Kidney (tissue), 14 donors: Measurements from ENCODE around the gene LYPLA2. TPM values are rescaled to one million over a fixed set of nuclear protein-coding genes. Genes with fewer than 3 reads are reported as not detected.

Experiments
- DNase-seq, 5 donors: peaks; one replicate each; pipeline ENCODE4 v3.0.0-alpha.2; 2013 to 2020
- FAIRE-seq: peaks from 2 replicates; lab custom pipeline; 2012; peaks lifted over from hg19 to GRCh38; lab: Jason Lieb, UNC
- H3K27ac ChIP-seq, 2 donors: one replicate each; pipeline ENCODE4 v1.7.0; 2013; ENCODE audit warnings: low read depth in 2 of 2, low read length in 2 of 2, inconsistent platforms in 1 of 2
- H3K27me3 ChIP-seq: one replicate; pipeline ENCODE4 v1.7.1; 2013; ENCODE audit warnings: low read length, inconsistent platforms; ENCODE audit not compliant: control insufficient read depth, insufficient read depth
- H3K36me3 ChIP-seq, 3 donors: one replicate each; pipeline versions ENCODE4 v1.7.0 to v1.7.1; 2013; ENCODE audit warnings: low read length in 3 of 3, control low read depth in 1 of 3, inconsistent platforms in 1 of 3; ENCODE audit not compliant: insufficient read depth in 3 of 3, control insufficient read depth in 2 of 3
- H3K4me1 ChIP-seq, 3 donors: one replicate each; pipeline versions ENCODE4 v1.7.0 to v1.7.1; 2013; ENCODE audit warnings: low read length in 3 of 3, inconsistent platforms in 1 of 3, low read depth in 1 of 3; ENCODE audit not compliant: control insufficient read depth in 2 of 3, insufficient read depth in 2 of 3
- H3K4me3 ChIP-seq, 3 donors: one replicate each; pipeline versions ENCODE4 v1.7.0 to v1.8.1; 2013; ENCODE audit warnings: low read length in 3 of 3, control low read depth in 1 of 3, inconsistent platforms in 1 of 3
- H3K9ac ChIP-seq, 3 donors: one replicate each; pipeline versions ENCODE4 v1.7.0 to v1.7.1; 2013; ENCODE audit warnings: low read length in 3 of 3, control low read depth in 1 of 3, inconsistent platforms in 1 of 3
- H3K9me3 ChIP-seq, 3 donors: one replicate each; pipeline versions ENCODE4 v1.7.0 to v1.7.1; 2013; ENCODE audit warnings: low read length in 3 of 3, control low read depth in 1 of 3, inconsistent platforms in 1 of 3; ENCODE audit not compliant: control insufficient read depth in 2 of 3, insufficient read depth in 1 of 3
- intact Hi-C: fragments of 100-400 bp; cut with DNase I; formaldehyde crosslinking; loops from one replicate; pipeline ENCODE4 v1.11.1; 2022
- polyA plus RNA-seq: library from polyadenylated mRNA; stranded (reverse); fragments of 350-450 nt; fragmentation: Illumina TruSeq; extraction: RNeasy Lipid Tissue Mini Kit (QIAGEN cat#74804); gene quantifications from one replicate; pipeline ENCODE4 v1.2.3, GENCODE V29; 2014; ENCODE audit warnings: low read depth, low replicate concordance; ENCODE audit not compliant: insufficient read depth
- total RNA-seq: library from RNA; stranded (reverse); fragmentation: NEBNext Ultra II Directional; extraction: Animal tissue kit (Norgen Biotek cat#: 25700); gene quantifications from one replicate; pipeline ENCODE4 v1.2.1, GENCODE V29; 2021
- TF ChIP-seq, protein P1 (sequence below): IDR thresholded peaks from 3 replicates; pipeline ENCODE4 v1.5.1; 2012; ENCODE audit warnings: mild to moderate bottlenecking, moderate library complexity, borderline replicate concordance; ENCODE audit not compliant: insufficient read depth; ENCODE audit errors: extremely low read depth
- donor health status: control.
- donor health status: control.
- donor health status: control.
- donor health status: control.
- donor health status: control.
- donor health status: DM: yes; HTN: yes; CAD: no.
- donor health status: Normal renal cell carcinoma (clear cell type).

LYPLA2 gene
- total and polyA plus RNA-seq, 2 donors from 2014 or later = 71.3 to 133 TPM

DNA sequence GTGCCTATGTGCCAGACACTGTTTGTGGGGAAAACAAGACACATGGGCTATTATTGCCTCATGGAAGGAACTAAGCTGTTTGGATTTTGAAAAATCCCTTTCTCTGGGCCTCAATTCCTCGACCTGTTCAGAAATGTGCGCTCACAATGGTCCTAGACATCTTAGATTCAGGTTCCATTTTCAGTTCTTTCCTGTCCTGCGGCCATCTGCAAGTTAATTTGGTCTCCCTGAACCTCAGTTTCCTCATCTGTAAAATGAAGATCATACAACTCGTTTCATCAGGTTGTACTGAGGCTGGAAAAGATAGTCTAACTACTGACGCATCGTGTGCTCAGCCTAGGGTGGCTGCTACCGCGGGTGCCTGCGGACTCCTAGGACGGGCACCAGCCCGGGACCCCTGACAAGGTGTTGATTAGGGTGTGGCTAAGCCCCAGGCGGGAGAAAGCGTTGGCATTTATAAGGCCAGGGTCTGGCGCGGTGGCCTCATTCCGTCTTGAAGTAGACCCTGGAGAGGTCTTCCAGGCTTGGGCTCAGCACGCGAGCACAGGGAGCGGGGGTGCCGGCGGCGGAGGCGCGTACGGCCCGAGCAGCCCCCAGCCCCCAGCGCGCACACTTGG lies 48.2 kb upstream of the LYPLA2 start:
- intact Hi-C loops = no loop called here
- FAIRE-seq = no peak
- peak overlapping the region; percentile 23 to 55 (median 29) for H3K9ac ChIP-seq

DNA sequence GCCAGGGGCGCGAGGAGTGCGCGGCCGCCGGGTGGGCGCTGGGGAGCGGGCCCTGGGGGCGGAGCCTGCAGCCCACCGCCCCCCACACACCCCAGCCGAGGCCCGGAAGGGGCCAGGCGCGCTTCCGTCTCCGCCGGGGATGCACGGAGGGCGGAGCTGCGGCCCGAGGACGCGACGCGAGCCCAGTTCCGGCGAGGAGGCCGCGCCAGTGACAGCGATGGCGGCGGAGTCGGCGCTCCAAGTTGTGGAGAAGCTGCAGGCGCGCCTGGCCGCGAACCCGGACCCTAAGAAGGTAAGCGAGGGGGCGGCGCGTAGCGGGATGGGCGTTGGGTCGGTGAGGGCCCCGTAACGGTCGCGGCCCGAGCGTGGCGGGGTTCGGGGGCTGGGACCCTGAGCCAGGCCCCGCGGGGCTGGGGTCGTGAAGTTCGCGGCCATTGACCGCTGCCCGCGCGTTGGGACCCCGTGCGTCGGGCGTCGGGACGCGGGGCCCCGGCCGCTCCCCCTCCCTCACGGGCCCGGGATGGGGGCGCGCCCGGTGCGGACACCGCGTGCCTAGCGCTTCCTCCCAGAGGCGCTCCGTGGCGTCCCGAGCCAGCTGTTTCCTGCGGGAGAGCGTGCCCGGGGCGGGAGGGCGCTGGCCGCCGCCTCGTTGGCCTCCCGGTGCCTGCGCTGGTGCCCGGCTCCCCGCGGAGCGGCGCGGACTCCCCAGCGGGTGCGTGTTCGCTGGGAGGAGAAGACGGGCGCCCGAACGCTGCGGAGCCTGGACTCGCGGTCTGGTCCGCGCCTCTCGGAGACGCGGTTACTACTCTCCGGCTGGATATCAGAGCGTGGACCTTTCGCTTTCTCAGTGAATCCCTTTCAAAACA lies 47.4 kb upstream of the LYPLA2 start, which contains the start of gene ELOA:
Gene ELOA, plus strand, starts transcription at position 185 of the 866 bp plus-strand sequence. Its CDS starts 33 bp downstream, at position 218.
- TF ChIP-seq, protein P1, sequence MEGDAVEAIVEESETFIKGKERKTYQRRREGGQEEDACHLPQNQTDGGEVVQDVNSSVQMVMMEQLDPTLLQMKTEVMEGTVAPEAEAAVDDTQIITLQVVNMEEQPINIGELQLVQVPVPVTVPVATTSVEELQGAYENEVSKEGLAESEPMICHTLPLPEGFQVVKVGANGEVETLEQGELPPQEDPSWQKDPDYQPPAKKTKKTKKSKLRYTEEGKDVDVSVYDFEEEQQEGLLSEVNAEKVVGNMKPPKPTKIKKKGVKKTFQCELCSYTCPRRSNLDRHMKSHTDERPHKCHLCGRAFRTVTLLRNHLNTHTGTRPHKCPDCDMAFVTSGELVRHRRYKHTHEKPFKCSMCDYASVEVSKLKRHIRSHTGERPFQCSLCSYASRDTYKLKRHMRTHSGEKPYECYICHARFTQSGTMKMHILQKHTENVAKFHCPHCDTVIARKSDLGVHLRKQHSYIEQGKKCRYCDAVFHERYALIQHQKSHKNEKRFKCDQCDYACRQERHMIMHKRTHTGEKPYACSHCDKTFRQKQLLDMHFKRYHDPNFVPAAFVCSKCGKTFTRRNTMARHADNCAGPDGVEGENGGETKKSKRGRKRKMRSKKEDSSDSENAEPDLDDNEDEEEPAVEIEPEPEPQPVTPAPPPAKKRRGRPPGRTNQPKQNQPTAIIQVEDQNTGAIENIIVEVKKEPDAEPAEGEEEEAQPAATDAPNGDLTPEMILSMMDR = no peak
- Histone ChIP-seq H3K36me3 (no peaks in the 10 kb centered on the region), H3K9ac (peak within 1 kb of the TSS; percentile 57 to 66 (median 66)), H3K4me3 (peak within 1 kb of the TSS; percentile 77 to 89 (median 78)), H3K4me1 (peaks cover 0 to 10% (median 9%) of the 10 kb centered on the region in 3 donors), H3K9me3 (no peaks in the 10 kb centered on the region), H3K27me3 (no peaks in the 10 kb centered on the region), H3K27ac (peak within 1 kb of the TSS; percentile 80 to 87)
- DNase-seq = peak; percentile 79 to 94 (median 89)
- intact Hi-C loops = no loop called here
- no peak for FAIRE-seq

More for the DNA sequence above, 48.2 kb upstream of the LYPLA2 start:
- peak in 1 of 5 donors; percentile 82 for DNase-seq
- peaks cover 0 to 10% (median 9%) of the 10 kb centered on the region in 3 donors for H3K4me1 ChIP-seq
- H3K36me3 ChIP-seq = no peaks in the 10 kb centered on the region
- no peaks in the 10 kb centered on the region for H3K9me3 ChIP-seq
- peak overlapping the region; percentile 57 to 89 (median 64) for H3K4me3 ChIP-seq
- TF ChIP-seq, protein P1 = no peak
- H3K27ac ChIP-seq = peak overlapping the region; percentile 80 to 87
- H3K27me3 ChIP-seq = no peaks in the 10 kb centered on the region

DNA sequence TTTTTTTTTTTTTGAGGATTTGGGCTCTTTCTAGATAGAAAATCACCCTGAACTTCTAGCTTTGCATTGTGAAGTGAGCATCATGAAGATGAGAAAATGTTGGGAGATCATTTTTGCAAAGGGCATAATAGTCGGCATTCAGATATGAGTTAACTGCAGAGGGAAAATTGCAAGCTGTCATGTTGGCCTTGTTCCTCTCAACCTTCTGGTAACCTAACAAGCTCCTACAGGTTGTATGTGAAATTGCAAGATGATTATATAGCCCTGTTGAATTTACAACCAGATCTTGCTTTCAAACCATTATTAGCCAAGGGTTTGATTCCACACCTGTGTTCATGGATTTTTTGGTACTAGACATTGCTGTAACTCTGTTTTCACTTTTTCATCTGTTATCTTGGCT lies 45.4 kb upstream of the LYPLA2 start:
- TF ChIP-seq, protein P1 = no peak
- Histone ChIP-seq H3K4me3 (no peak overlapping the region), H3K4me1 (peaks cover 0 to 10% (median 9%) of the 10 kb centered on the region in 3 donors), H3K9ac (no peak overlapping the region), H3K36me3 (peaks cover 0 to 8% (median 1%) of the 10 kb centered on the region in 3 donors), H3K9me3 (no peaks in the 10 kb centered on the region), H3K27ac (no peak overlapping the region), H3K27me3 (no peaks in the 10 kb centered on the region)
- FAIRE-seq (no peak), DNase-seq (no peak)
- intact Hi-C loops = no loop called here
